Loucy (cell line): ENCODE results near the gene BOC.

Experiments
- H2AFZ ChIP-seq: fragments of 200-600 bp; sonication (generic); 2 replicates; pipeline ENCODE4 v1.6.0; 2016; ENCODE audit warnings: antibody characterized with exemption, mild to moderate bottlenecking, low read length, moderate library complexity
- H3F3A ChIP-seq: fragments of 200-600 bp; 2 replicates; pipeline ENCODE4 v1.6.0; 2016; ENCODE audit warnings: antibody characterized with exemption, low read depth, mild to moderate bottlenecking
- H3K27me3 ChIP-seq: fragments of 200-600 bp; sonication (generic); 2 replicates; pipeline ENCODE4 v1.6.1; 2014; ENCODE audit warnings: low read length, mild to moderate bottlenecking; ENCODE audit not compliant: insufficient read depth, poor library complexity, severe bottlenecking
- H3K36me3 ChIP-seq: fragments of 200-600 bp; sonication (generic); 2 replicates; pipeline ENCODE4 v1.6.1; 2016; ENCODE audit warnings: low read length; ENCODE audit not compliant: insufficient read depth
- H3K4me1 ChIP-seq: fragments of 200-600 bp; sonication (generic); 2 replicates; pipeline ENCODE4 v1.5.1; 2014; ENCODE audit warnings: low read length, mild to moderate bottlenecking; ENCODE audit not compliant: insufficient read depth, poor library complexity, severe bottlenecking
- H3K4me2 ChIP-seq: fragments of 200-600 bp; sonication (generic); 2 replicates; pipeline ENCODE4 v1.6.0; 2014; ENCODE audit warnings: antibody characterized with exemption, low read length, low read depth, mild to moderate bottlenecking; ENCODE audit not compliant: poor library complexity, severe bottlenecking
- H3K4me3 ChIP-seq: fragments of 200-600 bp; sonication (generic); 2 replicates; pipeline ENCODE4 v1.5.1; 2014; ENCODE audit warnings: low read length, mild to moderate bottlenecking, mixed read lengths; ENCODE audit not compliant: poor library complexity, severe bottlenecking
- H3K79me2 ChIP-seq: fragments of 200-600 bp; sonication (generic); 2 replicates; pipeline ENCODE4 v1.6.1; 2014; ENCODE audit warnings: low read length; ENCODE audit not compliant: insufficient read depth
- H3K9ac ChIP-seq: fragments of 200-600 bp; sonication (generic); 2 replicates; pipeline ENCODE4 v1.6.0; 2014; ENCODE audit warnings: mild to moderate bottlenecking, low read depth, low read length, moderate library complexity; ENCODE audit not compliant: poor library complexity, severe bottlenecking
- H3K9me2 ChIP-seq: fragments of 200-600 bp; sonication (generic); replicated peaks from 2 replicates; pipeline ENCODE4 v1.6.1; 2016; ENCODE audit warnings: low read depth, low read length, mixed read lengths
- H3K9me3 ChIP-seq: fragments of 200-600 bp; sonication (generic); 2 replicates; pipeline ENCODE4 v1.6.1; 2014; ENCODE audit warnings: mild to moderate bottlenecking, antibody characterized with exemption, low read length, low read depth; ENCODE audit not compliant: insufficient read depth
- H4K20me1 ChIP-seq: fragments of 200-600 bp; sonication (generic); 2 replicates; pipeline ENCODE4 v1.6.0; 2014; ENCODE audit warnings: antibody characterized with exemption, low read length, mild to moderate bottlenecking; ENCODE audit not compliant: insufficient read depth, poor library complexity, severe bottlenecking
- CTCF ChIP-seq: fragments of 200-600 bp; sonication (generic); conservative IDR thresholded peaks from 2 replicates; pipeline ENCODE4 v1.5.1; 2014; ENCODE audit warnings: mild to moderate bottlenecking, antibody characterized with exemption, low read length
- EZH2phosphoT487 ChIP-seq: fragments of 200-600 bp; IDR thresholded peaks from 2 replicates; pipeline ENCODE4 v1.6.1; 2018; ENCODE audit warnings: antibody characterized with exemption, mild to moderate bottlenecking, moderate library complexity, borderline replicate concordance

The BOC gene

GRCh38 chr3:113331187-113331586 lies 119.8 kb downstream of the BOC start:
- Histone ChIP-seq H3K79me2 (no peaks in the 10 kb centered on the region), H3F3A (no peaks in the 10 kb centered on the region), H3K4me1 (peaks cover 4% of the 10 kb centered on the region), H3K27me3 (no peaks in the 10 kb centered on the region), H3K9me2 (no peaks in the 10 kb centered on the region), H3K4me3 (no peak overlapping the region), H3K36me3 (no peaks in the 10 kb centered on the region), H3K4me2 (no peak overlapping the region), H2AFZ (peak overlapping the region; percentile 38), H4K20me1 (no peaks in the 10 kb centered on the region), H3K9ac (no peak overlapping the region), H3K9me3 (no peaks in the 10 kb centered on the region)
- TF ChIP-seq EZH2phosphoT487, result no peak
- TF ChIP-seq CTCF, result no peak
